KMS-11 (cell line): ENCODE data around the gene PTCRA.

Experiments
- H2AFZ ChIP-seq: fragments of 200-600 bp; sonication (generic); 2 replicates; pipeline ENCODE4 v1.6.1; 2016; ENCODE audit warnings: antibody characterized with exemption, mixed run types, low read depth
- H3K27ac ChIP-seq: fragments of 200-600 bp; sonication (generic); 2 replicates; pipeline ENCODE4 v1.6.1; 2016; ENCODE audit warnings: mild to moderate bottlenecking, mixed run types
- H3K27me3 ChIP-seq: fragments of 200-600 bp; sonication (generic); 2 replicates; pipeline ENCODE4 v1.6.1; 2017; ENCODE audit warnings: mild to moderate bottlenecking, low read depth, mixed run types, moderate library complexity; ENCODE audit not compliant: insufficient read depth
- H3K36me3 ChIP-seq: fragments of 200-600 bp; sonication (generic); 2 replicates; pipeline ENCODE4 v1.6.1; 2017; ENCODE audit warnings: mild to moderate bottlenecking, mixed run types; ENCODE audit not compliant: insufficient read depth
- H3K4me1 ChIP-seq: fragments of 200-600 bp; sonication (generic); 2 replicates; pipeline ENCODE4 v1.6.1; 2016; ENCODE audit warnings: mild to moderate bottlenecking, low read depth, mixed run types; ENCODE audit not compliant: poor library complexity, severe bottlenecking
- H3K4me2 ChIP-seq: fragments of 200-600 bp; sonication (generic); 2 replicates; pipeline ENCODE4 v1.7.0; 2016; ENCODE audit warnings: mild to moderate bottlenecking, mixed run types
- H3K4me3 ChIP-seq: fragments of 200-600 bp; sonication (generic); IDR thresholded peaks from 2 replicates; pipeline ENCODE4 v1.6.1; 2017; ENCODE audit warnings: low read depth, low read length, mixed read lengths; ENCODE audit not compliant: insufficient read depth
- H3K79me2 ChIP-seq: fragments of 200-600 bp; sonication (generic); 2 replicates; pipeline ENCODE4 v1.6.1; 2016; ENCODE audit warnings: low read depth, mixed run types; ENCODE audit not compliant: insufficient read depth
- H3K9ac ChIP-seq: fragments of 200-600 bp; sonication (generic); 2 replicates; pipeline ENCODE4 v1.6.1; 2016; ENCODE audit warnings: mild to moderate bottlenecking, mixed run types
- H4K20me1 ChIP-seq: fragments of 200-600 bp; sonication (generic); 2 replicates; pipeline ENCODE4 v1.6.1; 2016; ENCODE audit warnings: mild to moderate bottlenecking, mixed run types; ENCODE audit not compliant: insufficient read depth
- TF ChIP-seq, protein P1 (sequence below): fragments of 200-600 bp; sonication (generic); conservative IDR thresholded peaks from 2 replicates; pipeline ENCODE4 v1.6.1; 2017; ENCODE audit warnings: low read depth, mild to moderate bottlenecking, antibody characterized with exemption, low read length, moderate library complexity, mixed read lengths

PTCRA gene

DNA sequence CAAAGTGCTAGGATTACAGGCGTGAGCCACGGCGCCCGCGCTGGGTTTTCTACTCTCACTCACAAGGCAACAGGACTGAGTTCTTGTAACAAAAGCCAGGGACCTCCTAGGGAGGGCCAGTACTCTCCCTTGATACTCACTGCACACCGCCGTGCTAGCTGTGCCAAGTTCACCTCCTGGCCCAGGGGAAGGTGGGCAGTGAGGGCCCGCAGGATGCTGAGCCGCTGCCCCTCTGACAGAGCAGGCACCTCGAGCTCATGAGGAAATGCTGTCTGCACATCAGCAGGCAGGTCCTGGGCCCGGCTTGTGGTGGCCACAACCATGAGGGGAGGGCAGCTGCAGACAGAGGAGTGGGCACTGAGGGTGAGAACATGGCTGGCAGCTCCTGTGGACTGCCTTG, 51.4 kb downstream of the PTCRA start:
- H3K27ac ChIP-seq, result no peak overlapping the region
- H3K36me3 ChIP-seq, result no peaks in the 10 kb centered on the region
- TF ChIP-seq, protein P1, sequence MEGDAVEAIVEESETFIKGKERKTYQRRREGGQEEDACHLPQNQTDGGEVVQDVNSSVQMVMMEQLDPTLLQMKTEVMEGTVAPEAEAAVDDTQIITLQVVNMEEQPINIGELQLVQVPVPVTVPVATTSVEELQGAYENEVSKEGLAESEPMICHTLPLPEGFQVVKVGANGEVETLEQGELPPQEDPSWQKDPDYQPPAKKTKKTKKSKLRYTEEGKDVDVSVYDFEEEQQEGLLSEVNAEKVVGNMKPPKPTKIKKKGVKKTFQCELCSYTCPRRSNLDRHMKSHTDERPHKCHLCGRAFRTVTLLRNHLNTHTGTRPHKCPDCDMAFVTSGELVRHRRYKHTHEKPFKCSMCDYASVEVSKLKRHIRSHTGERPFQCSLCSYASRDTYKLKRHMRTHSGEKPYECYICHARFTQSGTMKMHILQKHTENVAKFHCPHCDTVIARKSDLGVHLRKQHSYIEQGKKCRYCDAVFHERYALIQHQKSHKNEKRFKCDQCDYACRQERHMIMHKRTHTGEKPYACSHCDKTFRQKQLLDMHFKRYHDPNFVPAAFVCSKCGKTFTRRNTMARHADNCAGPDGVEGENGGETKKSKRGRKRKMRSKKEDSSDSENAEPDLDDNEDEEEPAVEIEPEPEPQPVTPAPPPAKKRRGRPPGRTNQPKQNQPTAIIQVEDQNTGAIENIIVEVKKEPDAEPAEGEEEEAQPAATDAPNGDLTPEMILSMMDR, result no peak
- H3K9ac ChIP-seq, result no peak overlapping the region
- no peaks in the 10 kb centered on the region for H3K4me1 ChIP-seq
- H2AFZ ChIP-seq, result no peak overlapping the region
- no peaks in the 10 kb centered on the region for H3K27me3 ChIP-seq
- H3K79me2 ChIP-seq, result no peaks in the 10 kb centered on the region
- H3K4me2 ChIP-seq, result no peak overlapping the region
- no peak overlapping the region for H3K4me3 ChIP-seq
- no peaks in the 10 kb centered on the region for H4K20me1 ChIP-seq

DNA sequence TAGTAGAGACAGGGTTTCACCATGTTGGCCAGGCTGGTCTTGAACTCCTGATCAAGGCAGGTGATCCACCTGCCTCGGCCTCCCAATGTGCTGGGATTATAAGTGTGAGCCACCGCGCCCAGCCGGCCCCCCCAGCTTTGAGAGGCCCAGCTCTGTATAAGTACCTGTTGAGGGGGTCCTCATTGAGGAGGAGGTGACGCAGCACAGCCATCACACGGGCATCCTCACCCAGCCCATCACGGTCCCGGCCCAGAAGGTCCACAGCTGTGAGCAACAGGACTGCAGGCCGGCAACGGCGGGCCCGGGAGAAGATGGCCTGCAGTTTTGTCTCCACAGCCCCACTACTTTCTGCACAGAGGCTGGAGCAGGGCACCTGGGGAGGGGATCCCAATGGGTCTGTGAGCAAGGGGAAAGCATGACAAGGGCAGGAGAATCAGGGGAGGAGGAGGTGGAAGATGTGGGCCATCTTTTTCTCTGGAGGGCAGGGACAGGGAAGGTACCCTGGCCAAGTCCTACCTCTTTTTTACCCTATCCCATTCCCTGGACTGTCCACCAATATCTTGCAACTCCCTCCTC, 52.4 kb downstream of the PTCRA start:
- Histone ChIP-seq H2AFZ (no peak overlapping the region), H4K20me1 (no peaks in the 10 kb centered on the region), H3K36me3 (no peaks in the 10 kb centered on the region)

DNA sequence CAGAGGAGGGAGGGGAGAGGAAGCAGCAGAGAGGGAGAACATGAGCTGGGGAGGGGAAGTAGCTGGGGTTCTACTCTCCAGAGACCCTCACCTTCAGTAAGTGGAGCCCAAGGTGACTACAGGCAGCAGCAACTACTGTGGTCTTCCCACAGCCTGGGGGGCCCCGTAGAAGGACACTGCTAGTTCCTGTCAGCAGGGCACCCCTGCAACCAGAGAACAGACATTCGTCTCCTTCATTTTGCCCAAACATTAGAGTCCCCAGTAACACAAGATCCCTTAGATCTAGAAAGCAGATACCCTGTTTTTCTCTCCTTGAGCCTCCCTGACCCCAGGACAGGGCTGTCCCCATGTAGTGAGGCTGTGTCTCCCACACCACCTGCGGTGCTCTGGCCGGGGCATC, 52.9 kb downstream of the PTCRA start:
- H4K20me1 ChIP-seq, result no peaks in the 10 kb centered on the region
- H2AFZ ChIP-seq, result no peak overlapping the region
- TF ChIP-seq, protein P1, result no peak
- no peaks in the 10 kb centered on the region for H3K79me2 ChIP-seq
- H3K27ac ChIP-seq, result no peak overlapping the region
- H3K36me3 ChIP-seq, result no peaks in the 10 kb centered on the region
- H3K4me1 ChIP-seq, result no peaks in the 10 kb centered on the region
- no peak overlapping the region for H3K4me2 ChIP-seq
- H3K27me3 ChIP-seq, result no peaks in the 10 kb centered on the region
- no peak overlapping the region for H3K4me3 ChIP-seq
- no peak overlapping the region for H3K9ac ChIP-seq

More for the DNA sequence above, 52.4 kb downstream of the PTCRA start:
- TF ChIP-seq, protein P1, result no peak
- Histone ChIP-seq H3K4me1 (no peaks in the 10 kb centered on the region), H3K9ac (no peak overlapping the region), H3K27ac (no peak overlapping the region), H3K4me2 (no peak overlapping the region), H3K27me3 (no peaks in the 10 kb centered on the region), H3K4me3 (no peak overlapping the region), H3K79me2 (no peaks in the 10 kb centered on the region)

DNA sequence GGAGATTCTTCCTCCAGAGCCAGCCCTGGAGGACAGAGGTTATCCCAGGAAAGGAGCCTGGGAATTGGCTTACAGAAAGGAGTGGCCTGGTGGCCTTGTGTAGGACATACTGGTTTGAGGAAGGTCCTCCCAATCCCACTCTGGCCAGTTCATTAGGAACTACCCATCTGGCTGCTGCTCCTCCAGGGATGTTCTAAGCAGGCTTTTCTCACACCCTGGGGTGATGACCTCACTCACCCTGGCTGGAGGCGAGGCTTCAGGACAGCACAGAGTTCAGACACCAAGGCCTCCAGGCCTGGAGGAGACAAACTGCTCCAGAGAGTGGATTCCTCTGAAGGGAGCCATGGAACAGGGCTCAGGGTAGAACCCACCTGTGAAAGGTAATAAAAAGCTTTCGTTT, 53.6 kb downstream of the PTCRA start:
- Histone ChIP-seq H3K9ac (no peak overlapping the region), H3K27me3 (no peaks in the 10 kb centered on the region), H3K4me3 (no peak overlapping the region), H3K79me2 (no peaks in the 10 kb centered on the region), H3K27ac (no peak overlapping the region), H2AFZ (no peak overlapping the region), H3K4me2 (no peak overlapping the region), H3K36me3 (no peaks in the 10 kb centered on the region), H4K20me1 (no peaks in the 10 kb centered on the region), H3K4me1 (no peaks in the 10 kb centered on the region)
- TF ChIP-seq, protein P1, result no peak

DNA sequence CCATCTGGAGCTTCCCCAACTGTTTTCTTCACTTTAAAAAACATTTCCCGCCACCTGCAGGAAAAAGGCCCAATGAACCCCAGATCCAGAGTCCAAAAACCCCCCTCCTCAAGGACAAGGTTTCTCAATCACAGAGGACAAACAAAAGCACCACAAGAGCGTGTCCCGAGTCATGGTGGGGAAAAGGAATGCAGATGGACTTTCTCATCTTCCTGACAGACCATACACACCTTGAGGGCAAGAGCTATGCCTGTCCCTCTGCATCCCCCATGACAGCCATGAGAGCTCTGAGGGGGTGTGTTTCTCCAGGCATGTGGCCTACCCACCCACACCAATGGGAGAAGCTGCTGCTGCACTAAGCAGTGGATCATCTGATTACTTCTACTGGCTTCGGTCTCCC, 54.1 kb downstream of the PTCRA start:
- H3K4me3 ChIP-seq, result no peak overlapping the region
- no peak overlapping the region for H3K4me2 ChIP-seq
- TF ChIP-seq, protein P1, result no peak
- no peak overlapping the region for H3K27ac ChIP-seq
- H4K20me1 ChIP-seq, result no peaks in the 10 kb centered on the region
- H3K9ac ChIP-seq, result no peak overlapping the region
- H3K27me3 ChIP-seq, result no peaks in the 10 kb centered on the region
- no peaks in the 10 kb centered on the region for H3K79me2 ChIP-seq
- no peaks in the 10 kb centered on the region for H3K36me3 ChIP-seq
- H3K4me1 ChIP-seq, result no peaks in the 10 kb centered on the region
- H2AFZ ChIP-seq, result no peak overlapping the region
